Islet precursor cell (in vitro differentiated cells): ENCODE results near the gene CCT2.

Source experiments
- DNase-seq: peaks from one replicate; pipeline ENCODE4 v3.0.0-alpha.2; 2018

The CCT2 gene

DNA sequence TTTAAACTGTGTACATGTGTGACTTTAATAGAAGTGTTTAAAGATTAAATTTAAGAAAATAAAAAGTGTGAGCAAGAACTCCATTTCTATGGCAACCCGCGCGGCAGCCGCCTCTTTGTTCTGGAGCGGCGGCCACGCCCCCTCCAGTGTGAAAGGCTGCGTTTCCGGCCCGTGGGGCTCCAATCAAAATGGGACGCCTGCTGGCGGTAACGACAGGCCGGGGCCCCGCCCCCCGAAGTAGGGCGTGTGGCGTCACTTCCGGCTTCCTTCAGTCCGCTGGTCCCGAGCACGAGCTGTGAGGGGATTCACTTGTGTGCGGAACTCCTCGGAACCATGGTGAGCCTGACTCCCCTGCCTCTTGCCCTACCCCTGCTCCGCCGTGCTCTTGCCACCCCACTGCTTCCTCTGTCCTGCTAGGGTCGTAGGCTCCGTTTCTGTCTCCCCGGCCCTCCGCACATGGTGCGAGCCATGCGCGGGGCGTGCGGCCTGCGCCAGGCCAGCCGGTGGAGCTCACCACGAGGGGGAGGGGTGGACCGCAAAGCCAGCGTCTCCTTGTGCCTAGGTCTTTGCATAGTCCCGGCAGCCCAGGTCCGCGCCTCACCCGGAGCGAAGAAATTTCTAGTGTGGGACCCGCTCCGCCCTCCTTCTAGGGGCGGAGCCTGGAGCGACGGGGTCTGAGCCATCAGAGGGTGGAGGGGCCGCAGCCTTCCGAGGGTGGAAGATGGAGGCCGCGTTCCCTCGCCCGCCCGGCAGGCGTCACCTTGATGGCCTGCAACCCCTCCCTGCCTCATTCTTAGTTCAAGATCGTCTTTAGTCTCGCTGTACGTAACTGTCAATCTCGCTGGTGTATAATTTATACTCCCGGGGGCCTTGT, at the start of gene CCT2:
Gene CCT2 (plus strand): TSS at position 271 of the 874 bp plus-strand sequence. CDS start 63 bp downstream, at position 334.
- DNase-seq, result peak; percentile 98

DNA sequence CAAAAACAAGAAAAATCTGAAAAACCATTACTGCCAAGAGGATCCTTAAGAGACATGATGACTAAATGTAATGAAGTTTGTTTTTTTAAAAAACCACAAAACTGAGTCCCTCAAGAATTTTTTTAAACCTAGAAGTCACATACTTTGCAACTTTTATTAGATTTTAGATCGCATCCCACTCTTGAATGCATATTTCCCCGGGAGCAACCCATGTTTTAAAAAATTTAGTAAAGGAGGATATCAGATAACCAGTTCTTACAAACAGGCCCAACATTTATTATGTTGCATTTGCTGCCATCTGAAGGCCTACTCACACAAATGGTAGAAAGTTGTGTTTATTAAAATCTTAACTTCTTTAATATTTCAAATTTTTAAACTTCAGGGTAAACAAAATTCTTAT, 44.3 kb upstream of the CCT2 start:
- DNase-seq, result no peak

DNA sequence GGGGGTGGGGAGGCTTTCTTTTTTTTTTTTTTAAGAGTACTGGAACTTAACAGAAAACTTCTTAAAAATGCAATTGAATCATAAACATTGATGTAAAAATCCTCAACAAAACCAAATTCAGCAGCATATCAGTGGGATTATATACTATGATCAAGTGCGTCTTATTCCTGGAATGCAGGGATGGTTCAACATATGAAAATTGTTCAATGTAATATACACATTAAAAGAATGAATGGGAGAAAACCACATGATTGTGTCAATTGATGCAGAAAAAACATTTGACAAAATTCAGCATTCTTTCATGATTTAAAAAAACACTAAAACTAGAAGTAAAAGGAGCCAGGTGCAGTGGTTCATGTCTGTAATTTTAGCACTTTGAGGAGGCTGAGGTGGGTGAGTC, 41.2 kb upstream of the CCT2 start:
- no peak for DNase-seq

DNA sequence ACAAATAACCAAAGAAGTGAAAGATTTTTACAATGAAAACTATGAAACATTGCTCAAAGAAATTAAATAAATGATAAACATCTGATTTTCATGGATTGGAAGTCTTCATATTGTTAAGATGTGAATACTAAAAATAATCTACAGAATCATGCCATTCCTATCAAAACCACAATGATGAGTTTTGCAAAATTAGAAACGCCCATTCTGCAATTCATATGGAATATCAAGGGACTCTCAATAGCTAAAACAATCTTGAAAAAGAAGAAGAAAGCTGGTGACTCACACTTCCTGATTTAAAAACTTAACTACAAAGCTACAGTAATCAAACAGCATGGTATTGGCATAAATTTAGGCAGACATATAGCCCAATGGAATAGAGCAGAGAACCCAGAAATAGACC, 40.2 kb upstream of the CCT2 start:
- no peak for DNase-seq

DNA sequence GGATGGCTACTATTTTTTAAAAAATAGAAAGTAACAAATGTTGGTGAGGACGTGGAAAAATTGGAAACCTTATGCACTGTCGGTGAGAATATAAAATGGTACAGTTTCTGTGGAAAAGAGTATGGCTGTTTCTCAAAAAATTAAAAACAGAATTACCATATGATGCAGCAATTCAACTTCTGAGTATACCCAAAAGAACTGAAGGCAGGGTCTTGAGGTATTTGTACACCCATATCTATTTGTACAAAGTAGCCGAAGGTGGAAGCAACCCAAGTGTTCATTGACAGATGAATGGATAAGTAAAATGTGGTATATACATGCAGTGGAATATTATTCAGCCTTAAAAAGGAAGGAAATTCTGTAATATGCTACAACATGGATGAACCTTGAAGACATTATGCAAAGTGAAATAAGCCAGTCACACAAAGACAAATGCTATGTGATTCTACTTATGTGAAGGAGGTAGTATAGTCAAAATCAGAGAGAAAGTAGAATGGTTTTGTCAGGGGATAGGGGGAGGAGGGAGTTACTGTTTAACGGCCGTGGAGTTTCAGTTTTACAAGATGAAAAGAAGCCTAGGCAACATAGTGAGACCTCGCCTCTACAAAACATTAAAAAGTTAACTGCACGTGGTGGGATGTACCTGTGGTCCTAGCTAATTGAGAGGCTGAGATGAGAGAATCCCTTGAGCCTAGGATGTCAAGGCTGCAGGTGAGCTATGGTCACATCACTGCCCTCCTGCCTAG, 38.4 kb upstream of the CCT2 start:
- DNase-seq, result no peak

DNA sequence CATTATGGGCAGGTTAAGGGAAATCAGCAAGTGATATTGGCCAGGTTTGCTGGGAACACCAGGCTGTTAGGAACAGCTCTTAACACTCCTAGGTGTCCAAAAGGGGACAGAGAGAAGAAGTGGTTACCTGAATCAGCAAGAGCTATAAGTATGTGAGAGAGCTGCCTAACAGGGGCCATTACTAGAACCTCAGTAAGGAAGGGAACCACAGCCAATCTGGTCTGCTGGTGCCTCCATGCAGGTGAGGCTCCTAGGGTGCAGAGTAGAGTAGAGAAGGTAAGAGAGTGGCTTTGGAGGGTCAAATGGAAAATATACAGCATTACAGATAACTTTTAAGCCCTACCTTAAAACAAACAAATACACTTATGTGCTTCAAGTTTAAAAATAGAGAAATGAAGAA, 36.6 kb upstream of the CCT2 start:
- DNase-seq, result no peak

DNA sequence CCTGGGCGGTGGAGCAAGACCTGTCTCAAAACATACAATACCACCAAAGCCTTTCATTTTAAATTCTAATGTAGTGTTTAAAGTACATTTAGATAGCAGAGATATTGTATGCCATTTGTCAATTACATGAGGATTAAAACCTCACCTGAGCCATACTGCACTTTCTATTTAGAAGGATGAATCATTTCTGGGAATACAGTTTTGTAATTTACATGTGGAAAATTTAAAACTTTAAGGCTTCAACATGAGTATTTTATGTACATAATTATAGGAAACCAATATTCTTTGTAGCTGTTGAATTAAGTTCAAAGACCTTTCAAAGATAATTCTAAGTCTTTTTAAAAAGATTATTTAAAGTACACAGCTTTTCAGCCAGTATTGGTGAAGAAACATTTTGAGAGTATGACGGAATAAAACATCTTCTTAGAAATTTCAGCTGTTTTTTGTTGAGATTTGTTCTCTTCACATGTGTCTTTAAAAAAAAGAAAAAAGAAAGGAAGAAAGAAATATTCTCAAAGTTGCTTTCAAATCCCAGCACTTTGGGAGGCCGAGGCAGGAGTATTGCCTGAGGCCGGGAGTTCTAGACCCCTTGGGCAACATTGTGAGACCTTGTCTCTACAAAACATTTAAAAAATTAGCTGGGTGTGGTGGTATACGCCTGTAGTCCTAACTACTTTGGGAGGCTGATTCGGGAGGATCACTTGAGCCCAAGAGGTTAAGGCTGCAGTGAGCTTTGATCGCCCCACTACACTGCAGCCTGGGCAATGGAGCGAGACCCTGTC, 34.5 kb upstream of the CCT2 start:
- no peak for DNase-seq

DNA sequence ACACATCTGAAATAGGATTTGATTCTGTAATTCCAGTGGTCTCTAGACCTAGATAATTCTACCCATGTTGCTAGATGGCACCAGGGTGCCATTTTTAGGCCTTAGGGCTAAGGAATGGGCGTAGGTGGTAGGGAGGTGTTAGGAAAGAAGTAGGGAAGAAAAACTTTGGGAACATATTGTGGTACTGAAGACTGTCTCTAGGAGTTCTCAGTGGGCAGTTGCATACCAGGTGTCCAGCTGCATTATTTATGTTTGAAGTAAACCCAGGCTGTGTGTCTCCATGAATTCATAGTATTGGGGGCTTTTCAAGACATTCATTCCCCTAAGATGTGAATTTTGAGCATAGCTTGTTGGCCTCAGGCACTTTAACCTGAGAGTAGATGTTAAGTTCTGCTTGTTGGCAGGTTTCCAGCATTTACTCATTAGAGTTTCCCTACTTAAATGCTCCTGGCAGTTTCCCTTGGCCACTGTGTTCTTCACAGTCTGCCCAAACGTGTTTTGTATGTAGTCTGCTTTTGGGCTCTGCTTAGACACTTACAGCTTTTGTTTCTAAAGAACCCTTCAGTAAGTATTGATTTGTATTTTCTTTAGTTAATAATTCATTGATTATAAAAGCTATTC, 31.5 kb upstream of the CCT2 start:
- DNase-seq, result no peak

DNA sequence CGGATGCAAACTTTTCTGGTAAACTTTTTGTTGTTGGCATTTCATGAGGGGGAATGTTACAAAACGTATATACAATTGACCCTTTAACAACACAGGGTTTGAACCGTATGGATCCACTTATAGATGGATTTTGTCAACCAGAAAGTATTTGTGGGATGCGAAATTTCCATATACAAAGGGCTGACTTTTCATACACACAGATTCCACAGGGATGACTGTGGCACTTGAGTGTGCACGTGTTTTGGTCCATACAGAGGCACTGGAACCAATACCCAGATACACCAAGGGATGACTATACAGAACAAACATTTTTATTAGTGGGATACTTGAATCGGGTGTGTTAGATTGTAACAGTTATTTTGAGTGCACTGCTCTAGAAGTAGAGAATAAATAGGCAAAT, 29.8 kb upstream of the CCT2 start:
- DNase-seq, result no peak

DNA sequence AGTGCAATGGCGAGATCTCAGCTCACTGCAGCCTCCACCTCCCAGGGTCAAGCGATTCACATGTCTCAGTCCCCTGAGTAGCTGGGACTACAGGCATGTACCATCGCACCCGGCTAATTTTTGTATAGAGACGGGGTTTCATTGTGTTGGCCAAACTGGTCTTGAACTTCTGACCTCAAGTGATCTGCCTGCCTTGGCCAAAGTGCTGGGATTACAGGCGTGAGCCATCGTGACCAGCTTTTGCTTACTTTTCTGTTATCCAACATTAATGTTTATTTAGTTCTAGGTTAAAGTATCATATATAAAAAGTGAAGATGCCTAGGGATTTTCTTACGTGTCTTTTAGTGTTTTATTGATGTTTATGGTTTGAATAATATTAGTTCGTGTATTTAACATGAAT, 28.9 kb upstream of the CCT2 start:
- DNase-seq, result no peak

DNA sequence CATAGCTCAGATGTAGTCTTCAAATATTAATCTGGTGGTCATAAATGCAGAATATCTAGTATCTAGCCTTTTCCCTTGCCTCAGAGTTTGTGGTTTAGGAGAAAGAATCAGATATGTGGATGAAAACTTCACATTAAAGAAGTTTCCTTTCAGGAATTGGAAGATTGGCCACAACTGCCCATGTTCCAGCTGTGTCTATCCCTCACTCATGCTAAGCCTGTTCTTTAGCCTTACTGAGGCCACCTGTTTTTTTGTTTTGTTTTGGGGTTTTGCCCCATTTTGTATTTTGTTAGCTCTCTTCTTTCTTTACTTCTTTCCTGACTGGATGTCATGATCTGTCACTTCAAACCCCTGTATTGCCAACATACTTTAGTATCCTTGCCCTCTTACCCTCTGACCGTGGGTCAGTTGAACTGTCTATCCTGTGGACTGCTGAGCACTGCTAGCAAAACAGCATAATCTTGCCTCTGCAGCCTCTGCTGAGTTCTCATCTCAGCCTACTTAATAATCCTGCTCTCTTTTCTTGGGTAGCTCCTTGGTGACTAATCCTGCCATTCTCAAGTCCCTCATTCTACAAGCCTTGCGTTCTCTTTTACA, 22.0 kb upstream of the CCT2 start:
- DNase-seq, result no peak

DNA sequence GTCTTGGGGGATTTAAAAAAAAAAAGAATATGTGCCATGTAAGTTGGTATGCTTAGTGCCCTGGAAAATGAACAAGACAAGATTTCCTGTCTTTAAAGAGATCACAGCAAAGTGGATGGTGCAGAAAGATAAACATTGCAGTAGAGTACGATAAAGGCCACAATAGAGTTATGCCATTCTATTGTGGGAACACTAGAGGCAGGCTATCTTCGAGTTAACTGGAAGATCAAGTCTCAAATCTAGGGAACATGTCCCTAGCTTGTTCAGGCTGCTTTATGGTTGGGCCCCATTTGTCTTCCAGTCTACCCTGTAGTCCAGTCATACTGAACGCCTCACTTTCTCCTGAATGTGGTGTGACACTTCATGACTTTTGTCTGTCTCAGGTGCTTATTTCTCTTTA, 18.7 kb upstream of the CCT2 start:
- DNase-seq, result no peak

DNA sequence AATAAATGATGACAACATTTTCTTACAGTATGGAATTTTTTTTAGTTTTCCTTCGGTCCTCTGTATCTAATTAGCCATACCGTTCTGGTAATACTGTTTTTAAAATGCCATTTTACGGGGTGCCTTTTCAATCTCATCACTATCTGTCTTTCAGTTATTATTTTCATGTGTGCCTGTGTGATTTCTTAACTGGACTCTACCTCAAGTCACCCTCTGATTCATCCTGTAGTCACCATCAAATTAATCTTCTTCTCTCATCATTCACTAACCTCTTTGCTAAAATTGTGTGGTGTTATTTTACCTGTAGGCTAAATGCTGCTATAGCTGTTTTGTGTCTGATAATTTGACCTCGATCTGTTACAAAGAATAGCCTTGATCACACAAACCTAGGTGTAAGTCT, 16.0 kb upstream of the CCT2 start:
- DNase-seq, result no peak

DNA sequence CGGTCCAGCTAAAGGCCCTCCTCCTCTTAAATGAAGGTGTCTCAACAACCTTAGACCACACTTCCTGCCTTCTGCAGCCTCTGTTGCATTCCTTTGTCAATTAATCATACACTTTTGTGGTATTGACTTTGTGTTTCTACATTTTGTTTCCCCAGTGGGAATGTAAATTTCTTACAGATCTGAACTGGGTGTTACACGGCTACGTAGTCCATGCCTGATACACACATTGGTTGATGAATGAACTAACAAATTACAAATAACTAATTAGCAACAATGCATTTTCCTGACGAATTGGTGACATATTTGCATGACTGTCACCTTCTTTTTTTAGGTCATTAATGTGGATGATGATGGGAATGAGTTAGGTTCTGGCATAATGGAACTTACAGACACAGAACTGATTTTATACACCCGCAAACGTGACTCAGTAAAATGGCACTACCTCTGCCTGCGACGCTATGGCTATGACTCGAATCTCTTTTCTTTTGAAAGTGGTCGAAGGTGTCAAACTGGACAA, 15.2 kb upstream of the CCT2 start:
- no peak for DNase-seq

DNA sequence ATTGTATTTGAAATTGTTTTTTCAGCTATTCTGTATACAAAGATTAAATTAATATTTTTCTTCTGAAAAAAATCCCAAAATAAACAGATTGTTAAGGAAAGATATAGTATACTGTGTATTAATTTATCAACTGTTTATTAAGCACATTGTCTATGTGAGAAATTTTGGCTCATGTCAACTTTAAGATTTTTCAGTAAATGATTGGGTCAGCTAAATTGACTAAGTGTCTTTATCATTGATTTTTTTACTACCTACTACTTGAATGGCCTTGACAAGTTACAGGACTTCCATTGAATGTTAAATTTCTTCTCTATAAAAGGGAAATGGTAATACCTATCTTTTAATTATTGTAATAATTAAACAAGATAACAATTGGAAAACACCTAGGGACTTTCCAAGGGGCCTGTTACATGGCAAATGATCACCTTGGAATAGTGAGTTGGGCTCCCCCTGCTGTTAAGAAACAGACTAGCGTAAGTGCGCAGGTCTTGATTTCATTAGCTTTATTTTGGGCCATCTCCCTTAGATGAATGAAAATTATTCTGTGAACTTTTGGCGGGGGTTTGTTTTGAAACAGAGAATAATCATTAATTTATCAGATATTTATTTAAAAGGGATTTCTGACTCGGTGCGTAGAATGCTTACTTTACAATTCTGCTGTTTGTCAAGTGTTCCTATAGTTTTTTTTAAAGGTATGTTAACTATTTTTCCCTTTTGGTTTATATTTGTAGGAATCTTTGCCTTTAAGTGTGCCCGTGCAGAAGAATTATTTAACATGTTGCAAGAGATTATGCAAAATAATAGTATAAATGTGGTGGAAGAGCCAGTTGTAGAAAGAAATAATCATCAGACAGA, 14.5 kb upstream of the CCT2 start:
- peak; percentile 70 for DNase-seq

DNA sequence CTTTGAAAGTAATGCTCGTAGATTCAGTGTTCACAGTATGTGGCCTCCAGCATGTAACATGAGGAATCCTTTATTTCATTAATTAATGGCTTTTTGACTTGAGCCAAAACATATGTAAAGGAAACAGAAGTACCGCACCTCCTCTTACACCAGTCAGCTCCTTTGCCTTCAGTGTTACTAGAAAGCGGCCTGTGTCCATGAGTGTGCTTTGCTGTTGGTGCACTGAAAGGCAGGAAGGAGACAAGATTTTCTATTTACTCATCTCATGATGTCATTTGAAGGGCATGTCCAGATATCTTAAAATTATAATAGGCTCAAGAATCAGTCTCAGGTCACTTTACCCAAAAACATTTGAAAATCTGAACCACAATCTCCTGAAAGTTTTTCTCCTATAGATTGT, 9.9 kb upstream of the CCT2 start:
- DNase-seq, result no peak

DNA sequence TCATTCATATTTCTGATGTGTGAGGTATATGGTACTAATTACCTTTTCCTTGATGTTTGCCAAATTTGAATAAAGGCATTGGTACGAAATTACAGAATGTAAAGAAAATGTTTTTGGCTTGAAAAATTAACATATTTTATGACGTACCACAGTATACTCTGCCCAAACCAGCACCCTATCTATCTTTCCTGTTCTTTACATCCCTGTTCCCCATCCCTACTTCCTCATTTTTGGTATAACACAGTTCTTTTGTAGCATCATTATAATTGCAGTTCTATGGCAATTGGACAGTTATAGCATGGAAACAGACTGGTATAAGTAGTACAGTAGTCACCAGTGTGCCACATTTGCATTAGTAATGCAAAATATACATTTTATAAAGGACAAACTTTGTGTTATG, 7.0 kb upstream of the CCT2 start:
- no peak for DNase-seq

DNA sequence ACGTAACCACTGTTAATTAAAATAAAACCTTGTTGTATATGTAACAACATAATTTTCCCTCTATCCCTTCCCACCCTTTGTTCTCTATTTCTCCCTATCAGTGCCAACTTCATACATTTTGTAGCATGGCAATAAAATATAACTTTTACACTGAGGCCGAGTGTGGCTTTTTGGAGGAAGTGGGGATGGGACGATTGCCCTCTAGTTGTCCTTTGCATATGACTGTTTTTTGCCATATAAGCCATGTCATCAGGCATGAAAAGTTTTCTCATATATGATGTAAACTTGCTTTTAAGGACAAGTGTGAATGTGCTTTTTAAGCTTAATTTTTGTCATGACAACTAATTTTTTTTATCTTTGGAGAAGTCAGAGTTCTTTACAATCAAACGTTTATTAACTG, 6.2 kb upstream of the CCT2 start:
- DNase-seq, result no peak

DNA sequence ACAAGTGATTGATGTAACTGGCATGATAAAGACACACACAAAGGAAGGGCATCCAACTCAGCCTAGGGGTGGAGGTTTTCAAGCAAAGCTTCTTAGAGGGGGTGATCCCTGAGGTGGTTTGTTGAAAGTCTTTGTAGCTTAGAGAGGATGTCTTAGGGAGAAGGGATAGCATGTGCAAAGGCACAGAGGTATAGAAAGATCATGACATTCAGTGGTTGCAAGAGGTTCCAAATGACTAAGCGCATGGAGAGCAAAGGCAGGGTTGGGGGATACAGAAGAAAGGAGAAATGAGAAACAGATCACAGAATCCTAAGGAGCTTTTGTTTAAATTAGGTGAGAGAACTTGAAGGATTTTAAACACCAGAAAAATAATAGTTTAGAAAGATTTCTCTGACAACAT, 5.2 kb upstream of the CCT2 start:
- DNase-seq, result peak; percentile 46

DNA sequence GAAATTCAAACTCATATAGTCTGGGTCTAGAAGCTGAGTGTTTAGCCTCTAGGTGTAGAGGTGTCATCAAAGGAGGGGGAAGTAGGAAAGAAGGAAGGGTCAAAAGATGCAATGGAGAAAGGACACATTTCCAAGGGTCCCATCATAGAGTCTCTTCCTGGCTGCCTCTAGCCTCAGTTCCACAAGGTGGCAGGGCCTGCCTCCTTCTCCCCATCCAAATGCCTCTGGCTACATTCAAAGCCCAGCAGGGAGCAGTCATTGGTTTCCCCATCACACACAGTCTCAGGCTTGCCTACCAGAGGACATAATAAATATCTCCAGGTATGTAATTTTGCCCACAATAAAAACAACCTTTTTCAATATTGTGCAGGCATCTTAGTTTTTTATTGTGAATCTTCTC, 2.1 kb upstream of the CCT2 start:
- peak; percentile 73 for DNase-seq

DNA sequence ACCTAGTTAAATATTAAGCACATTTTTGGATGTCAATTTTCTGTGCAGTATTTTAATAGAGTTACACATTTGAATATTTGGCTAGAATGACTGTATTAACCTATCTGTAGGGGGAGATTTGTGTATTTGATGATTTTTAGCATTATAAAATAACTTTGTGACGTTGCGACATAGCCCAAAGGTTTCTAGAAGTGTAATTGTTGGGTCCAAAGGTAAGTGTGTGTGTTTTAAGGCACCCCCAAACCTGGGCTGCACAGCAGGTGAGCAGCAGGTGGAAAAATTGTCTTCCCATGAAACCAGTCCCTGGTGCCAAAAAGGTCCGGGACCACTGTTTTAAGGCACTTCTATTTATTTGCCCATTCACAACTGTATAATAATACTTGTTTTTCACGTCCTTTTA, 3.3 kb downstream of the CCT2 start:
- DNase-seq, result no peak

DNA sequence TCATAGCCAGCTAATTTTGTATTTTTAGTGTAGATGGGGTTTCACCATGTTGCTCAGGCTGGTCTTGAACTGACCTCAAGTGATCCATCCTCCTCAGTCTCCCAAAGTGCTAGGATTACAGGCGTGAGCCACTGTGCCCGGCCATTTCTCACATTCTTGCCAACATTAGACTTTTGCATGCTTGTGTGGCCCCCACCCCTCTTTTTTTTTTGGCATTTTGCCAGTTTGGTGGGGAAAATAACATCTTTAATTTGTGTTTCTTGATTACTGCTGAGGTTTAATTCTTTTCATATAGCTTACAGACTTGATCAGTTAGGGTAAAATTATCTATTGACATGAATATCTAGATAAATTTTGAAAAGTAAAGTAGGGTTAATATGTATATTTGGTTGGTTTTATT, 3.8 kb downstream of the CCT2 start:
- DNase-seq, result no peak
